ENCODE measurements around the gene BRSK1.

The BRSK1 gene

GRCh38 chr19:55333870-55334269 lies 50.1 kb downstream of the BRSK1 start:
- no peaks in the 10 kb centered on the region for H3K27me3 ChIP-seq
- H3K4me1 ChIP-seq: peaks cover 12 to 64% (median 38%) of the 10 kb centered on the region in 10 experiments
- no peak overlapping the region for H3K9ac ChIP-seq
- H3K27ac ChIP-seq: no peak overlapping the region
- H4K20me1 ChIP-seq: no peaks in the 10 kb centered on the region
- H3K9me3 ChIP-seq (replicated peaks in 1 of 11): no peaks in the 10 kb centered on the region; a peak in 1 of 22 replicates
- H3K36me3 ChIP-seq: no peaks in the 10 kb centered on the region
- H3K4me2 ChIP-seq: peak overlapping the region in 3 of 11 experiments; percentile 7 to 20 (median 13); a peak in 3 of 22 replicates
- no peak overlapping the region for H3K4me3 ChIP-seq
- no peak for TF ChIP-seq Cebpa-rat (IDR thresholded peaks at IDR 0.05)

GRCh38 chr19:55336101-55336500 lies 52.3 kb downstream of the BRSK1 start:
- Histone ChIP-seq H3K9me3 (replicated peaks in 1 of 11) (no peaks in the 10 kb centered on the region; a peak in 1 of 22 replicates), H3K27me3 (no peaks in the 10 kb centered on the region), H3K9ac (no peak overlapping the region), H3K36me3 (no peaks in the 10 kb centered on the region), H3K27ac (no peak overlapping the region), H4K20me1 (no peaks in the 10 kb centered on the region), H3K4me3 (no peak overlapping the region), H3K4me2 (no peak overlapping the region), H3K4me1 (peaks cover 12 to 50% (median 38%) of the 10 kb centered on the region in 10 experiments)
- no peak for TF ChIP-seq Cebpa-rat (IDR thresholded peaks at IDR 0.05)

- no peaks in the 10 kb centered on the region for H3K9me3 ChIP-seq (replicated peaks in 1 of 11)
- H3K27ac ChIP-seq: peak within 1 kb of the TSS; percentile 84 to 96 (median 90)
- peaks cover 26 to 53% (median 47%) of the 10 kb centered on the region in 10 experiments for H3K4me1 ChIP-seq
- H3K36me3 ChIP-seq: peaks cover 16 to 28% (median 22%) of the 10 kb centered on the region in 11 experiments; a peak in 21 of 22 replicates
- H3K9ac ChIP-seq: peak within 1 kb of the TSS; percentile 84 to 94 (median 90)
- H4K20me1 ChIP-seq: peaks cover 6 to 27% (median 8%) of the 10 kb centered on the region in 11 experiments; a peak in 14 of 22 replicates
- peak within 1 kb of the TSS; percentile 68 to 85 (median 77) for H3K4me3 ChIP-seq
- no peaks in the 10 kb centered on the region for H3K27me3 ChIP-seq
- no peak for TF ChIP-seq Cebpa-rat (IDR thresholded peaks at IDR 0.05)
- peak within 1 kb of the TSS; percentile 97 to 100 (median 99) for H3K4me2 ChIP-seq
Measured at GRCh38 chr19:55339105-55339888, 55.5 kb downstream of the BRSK1 start, which contains the start of gene KMT5C. Gene KMT5C, plus strand, starts transcription at chr19:55339876. Its CDS starts 2,061 bp downstream, at chr19:55341937.

GRCh38 chr19:55339889-55340783 lies 56.3 kb downstream of the BRSK1 start:
- H3K4me1 ChIP-seq: peaks cover 26 to 59% (median 54%) of the 10 kb centered on the region in 10 experiments
- peaks cover 16 to 36% (median 22%) of the 10 kb centered on the region in 11 experiments; a peak in 21 of 22 replicates for H3K36me3 ChIP-seq
- H3K27me3 ChIP-seq: no peaks in the 10 kb centered on the region
- H3K9me3 ChIP-seq (replicated peaks in 1 of 11): no peaks in the 10 kb centered on the region
- peaks cover 6 to 35% (median 10%) of the 10 kb centered on the region in 11 experiments; a peak in 14 of 22 replicates for H4K20me1 ChIP-seq
- peak overlapping the region; percentile 96 to 100 (median 99) for H3K4me2 ChIP-seq
- H3K4me3 ChIP-seq: peak overlapping the region; percentile 68 to 85 (median 77)
- peak overlapping the region; percentile 84 to 92 (median 89) for H3K9ac ChIP-seq
- H3K27ac ChIP-seq: peak overlapping the region; percentile 77 to 87 (median 81)
- TF ChIP-seq Cebpa-rat (IDR thresholded peaks at IDR 0.05): no peak

GRCh38 chr19:55340784-55341147 lies 57.0 kb downstream of the BRSK1 start:
- TF ChIP-seq Cebpa-rat (IDR thresholded peaks at IDR 0.05): no peak
- peaks cover 16 to 43% (median 23%) of the 10 kb centered on the region in 11 experiments; a peak in 21 of 22 replicates for H3K36me3 ChIP-seq
- peaks cover 6 to 41% (median 10%) of the 10 kb centered on the region in 11 experiments; a peak in 14 of 22 replicates for H4K20me1 ChIP-seq
- peak overlapping the region; percentile 96 to 100 (median 99) for H3K4me2 ChIP-seq
- H3K27me3 ChIP-seq: no peaks in the 10 kb centered on the region
- H3K9ac ChIP-seq: peak overlapping the region; percentile 84 to 92 (median 89)
- no peaks in the 10 kb centered on the region for H3K9me3 ChIP-seq (replicated peaks in 1 of 11)
- peak overlapping the region; percentile 68 to 85 (median 77) for H3K4me3 ChIP-seq
- H3K4me1 ChIP-seq: peaks cover 26 to 66% (median 57%) of the 10 kb centered on the region in 10 experiments
- peak overlapping the region; percentile 77 to 87 (median 81) for H3K27ac ChIP-seq

- peak overlapping the region; percentile 68 to 85 (median 77) for H3K4me3 ChIP-seq
- H3K27ac ChIP-seq: peak overlapping the region in 9 of 11 experiments; percentile 77 to 87 (median 81); a peak in 14 of 22 replicates
- peaks cover 16 to 47% (median 27%) of the 10 kb centered on the region in 11 experiments; a peak in 21 of 22 replicates for H3K36me3 ChIP-seq
- H4K20me1 ChIP-seq: peaks cover 6 to 45% (median 10%) of the 10 kb centered on the region in 11 experiments; a peak in 14 of 22 replicates
- H3K4me2 ChIP-seq: peak overlapping the region; percentile 96 to 100 (median 99)
- no peak for TF ChIP-seq Cebpa-rat (IDR thresholded peaks at IDR 0.05)
- H3K9ac ChIP-seq: peak overlapping the region; percentile 84 to 92 (median 89)
- no peaks in the 10 kb centered on the region for H3K27me3 ChIP-seq
- H3K4me1 ChIP-seq: peaks cover 26 to 70% (median 57%) of the 10 kb centered on the region in 10 experiments
- no peaks in the 10 kb centered on the region for H3K9me3 ChIP-seq (replicated peaks in 1 of 11)
Measured at GRCh38 chr19:55341171-55341588, 57.4 kb downstream of the BRSK1 start.

- peak overlapping the region; percentile 6 to 85 (median 74); a peak in 14 of 20 replicates for H3K4me3 ChIP-seq
- H3K9me3 ChIP-seq (replicated peaks in 1 of 11): no peaks in the 10 kb centered on the region
- peaks cover 26 to 72% (median 59%) of the 10 kb centered on the region in 10 experiments for H3K4me1 ChIP-seq
- H4K20me1 ChIP-seq: peaks cover 6 to 46% (median 10%) of the 10 kb centered on the region in 11 experiments; a peak in 14 of 22 replicates
- TF ChIP-seq Cebpa-rat (IDR thresholded peaks at IDR 0.05): no peak
- H3K27ac ChIP-seq: peak overlapping the region in 6 of 11 experiments; percentile 7 to 57 (median 33); a peak in 11 of 22 replicates
- H3K36me3 ChIP-seq: peaks cover 16 to 52% (median 30%) of the 10 kb centered on the region in 11 experiments; a peak in 21 of 22 replicates
- H3K27me3 ChIP-seq: no peaks in the 10 kb centered on the region
- peak overlapping the region; percentile 82 to 100 (median 97) for H3K4me2 ChIP-seq
- peak overlapping the region; percentile 33 to 90 (median 65); a peak in 17 of 22 replicates for H3K9ac ChIP-seq
Measured at GRCh38 chr19:55341595-55342531, 58.1 kb downstream of the BRSK1 start.
